Stimulated activated CD4-positive, alpha-beta T cell treated with anti-CD3 and anti-CD28 coated beads, Interleukin-15, amount 100 ng/mL, for 48 hours (primary cell): Measurements from ENCODE around the gene GIPC1.
"Not testable (repeated sequence)": the region's sequence is repeated elsewhere in the genome, so short reads cannot be mapped to it uniquely, and the experiment has no call there.

Source experiments
- DNase-seq, 2 donors: peaks; one replicate each; pipeline ENCODE4 v3.0.0-alpha.2; 2020; ENCODE audit warnings: low read depth in 2 of 2

The GIPC1 gene, protein sequence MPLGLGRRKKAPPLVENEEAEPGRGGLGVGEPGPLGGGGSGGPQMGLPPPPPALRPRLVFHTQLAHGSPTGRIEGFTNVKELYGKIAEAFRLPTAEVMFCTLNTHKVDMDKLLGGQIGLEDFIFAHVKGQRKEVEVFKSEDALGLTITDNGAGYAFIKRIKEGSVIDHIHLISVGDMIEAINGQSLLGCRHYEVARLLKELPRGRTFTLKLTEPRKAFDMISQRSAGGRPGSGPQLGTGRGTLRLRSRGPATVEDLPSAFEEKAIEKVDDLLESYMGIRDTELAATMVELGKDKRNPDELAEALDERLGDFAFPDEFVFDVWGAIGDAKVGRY

DNA sequence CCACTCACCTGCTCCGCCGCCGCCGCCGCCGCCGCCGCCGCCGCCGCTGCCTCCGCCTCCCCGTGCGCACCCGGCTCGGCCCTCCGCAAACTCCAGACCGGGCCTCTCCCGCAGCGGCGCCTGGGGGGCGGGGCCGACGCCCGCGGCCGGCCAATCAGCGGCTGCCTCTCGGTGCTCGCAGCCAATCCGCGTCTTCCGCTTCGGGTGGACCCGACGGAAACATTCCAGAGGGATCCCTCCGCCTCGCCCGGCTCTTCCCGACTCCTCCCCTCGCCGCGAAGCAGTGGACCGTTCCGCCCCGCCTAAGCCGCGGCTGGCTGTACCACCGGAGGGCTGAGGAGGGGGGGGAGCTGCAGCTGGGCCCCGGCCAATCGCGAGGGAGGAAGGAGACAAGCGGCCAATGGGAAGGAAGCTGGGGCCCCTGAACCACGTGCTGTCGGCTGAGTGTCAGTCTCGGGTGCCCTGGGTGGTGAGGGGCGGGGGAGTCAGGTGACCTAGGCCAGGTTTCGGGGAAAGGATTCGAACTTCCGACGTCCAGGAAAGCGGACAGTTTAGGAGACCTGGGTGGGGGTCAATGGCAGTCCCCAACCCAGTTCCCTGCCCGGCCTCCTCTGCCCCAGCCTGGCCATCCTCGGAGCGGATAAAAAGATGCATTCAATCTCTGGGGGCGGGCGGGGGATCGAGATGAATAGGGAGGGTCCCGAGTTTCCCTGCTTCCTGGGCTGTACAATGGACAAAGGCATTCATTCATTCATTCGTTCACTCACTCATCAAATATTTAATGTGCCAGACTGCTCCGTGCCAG, at the start of gene GIPC1:
GIPC1 (minus strand) TSS at position 99 of the 805 bp plus-strand sequence. CDS start 13,151 bp downstream, outside the sequence.
- DNase-seq = peak; percentile 64 to 77

DNA sequence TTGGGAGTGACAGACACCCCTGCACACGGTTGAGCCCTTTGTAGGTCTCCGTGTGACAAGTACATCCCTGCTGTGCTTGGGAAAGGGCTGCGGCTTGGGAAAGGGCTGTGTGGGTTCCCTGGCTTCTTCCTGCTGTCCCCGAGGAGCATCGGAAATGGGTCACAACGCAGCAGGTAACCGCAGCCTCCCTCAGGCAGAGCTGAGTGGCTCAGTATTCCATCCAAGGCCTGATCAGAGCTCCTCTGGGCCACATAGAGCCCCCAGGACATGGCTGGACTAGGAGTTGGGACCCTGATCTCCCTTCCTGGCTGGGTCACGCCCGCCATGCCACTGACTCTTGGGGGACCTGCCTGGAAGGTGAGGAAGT, 49.8 kb upstream of the GIPC1 start:
- no peak for DNase-seq

DNA sequence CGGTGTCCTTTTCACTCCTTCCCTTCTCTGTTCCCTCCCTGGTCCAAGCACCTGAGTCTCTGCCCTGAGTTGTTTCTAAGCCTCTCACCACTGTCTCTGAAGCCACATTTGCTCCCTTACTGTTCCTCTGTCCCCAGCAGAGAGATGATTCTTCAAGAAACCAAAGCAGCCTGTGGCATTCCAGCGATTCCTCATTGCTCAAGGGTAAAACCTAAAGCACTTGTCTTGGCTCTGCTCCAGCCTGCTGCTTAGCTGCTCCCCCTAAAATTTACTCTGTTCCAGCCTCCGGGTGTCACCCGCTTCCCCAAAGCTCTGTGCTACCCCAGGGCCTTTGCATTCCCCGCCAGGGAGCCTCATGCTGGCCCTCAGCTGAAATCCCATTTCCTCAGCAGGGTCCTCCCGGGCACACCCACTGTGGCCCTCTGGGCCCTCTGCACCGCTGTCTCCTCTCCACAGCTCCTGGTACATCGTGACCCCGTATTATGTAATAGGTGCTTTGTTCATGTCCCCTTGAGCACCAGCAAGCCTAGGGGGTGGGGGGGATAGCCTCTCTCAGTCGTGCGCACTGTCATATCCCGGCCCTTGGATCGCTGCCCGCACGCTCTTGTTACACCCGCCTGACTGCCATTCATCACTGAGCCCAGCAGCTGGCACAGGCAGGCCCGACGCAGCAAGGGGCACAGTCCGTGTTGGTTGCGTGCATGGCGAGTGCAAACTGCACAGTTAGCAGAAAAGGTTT, 49.2 kb upstream of the GIPC1 start:
- DNase-seq = no peak

DNA sequence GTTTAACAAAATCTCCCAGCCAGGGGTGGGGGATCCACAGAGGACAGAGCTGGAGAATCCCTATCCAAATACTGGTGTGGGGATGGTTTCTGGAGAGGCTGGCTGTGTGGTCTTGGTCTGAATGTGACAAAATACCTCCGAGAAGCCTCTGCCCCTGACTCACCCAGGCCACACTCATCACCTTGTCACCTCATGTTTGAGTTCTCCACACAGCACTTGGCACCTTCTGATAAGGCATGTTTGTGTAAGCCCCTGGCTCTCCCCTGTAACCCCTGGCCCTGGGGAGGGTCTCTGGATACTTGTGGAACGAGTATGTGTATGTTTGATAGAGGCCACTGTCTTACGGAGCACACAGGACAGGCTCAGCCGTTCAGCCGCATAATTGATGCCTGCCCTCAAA, 48.1 kb upstream of the GIPC1 start:
- no peak for DNase-seq

DNA sequence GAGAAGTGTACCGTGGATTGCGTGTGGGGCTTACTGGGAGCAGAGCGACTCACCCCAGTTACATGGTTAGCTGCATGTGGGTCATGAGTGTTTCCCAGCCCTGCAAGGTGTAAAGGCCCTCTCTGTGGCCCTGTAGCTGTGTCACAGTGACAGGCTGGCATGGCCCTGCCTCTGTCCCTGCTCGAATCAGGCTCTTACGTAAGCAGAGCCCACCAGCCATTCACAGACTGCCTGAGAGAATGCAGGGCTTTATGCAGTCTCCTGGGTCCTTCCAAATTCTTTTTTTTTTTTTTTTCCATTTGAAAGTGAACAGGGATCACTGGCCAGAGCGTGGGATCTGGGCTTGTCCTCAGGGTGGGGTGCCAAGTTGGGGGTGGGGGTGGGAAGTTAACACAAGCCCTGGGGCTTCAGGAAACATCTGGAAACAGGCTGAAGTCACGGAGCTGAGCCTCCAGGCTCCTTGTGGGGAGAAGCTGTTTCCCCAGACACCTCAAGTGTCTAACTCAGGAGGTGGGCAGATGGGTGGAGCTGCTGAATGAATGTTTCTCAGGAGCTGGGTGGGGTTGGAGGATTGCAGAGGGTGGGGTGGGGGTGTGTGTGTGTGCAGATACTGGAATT, 46.9 kb upstream of the GIPC1 start:
- no peak for DNase-seq

DNA sequence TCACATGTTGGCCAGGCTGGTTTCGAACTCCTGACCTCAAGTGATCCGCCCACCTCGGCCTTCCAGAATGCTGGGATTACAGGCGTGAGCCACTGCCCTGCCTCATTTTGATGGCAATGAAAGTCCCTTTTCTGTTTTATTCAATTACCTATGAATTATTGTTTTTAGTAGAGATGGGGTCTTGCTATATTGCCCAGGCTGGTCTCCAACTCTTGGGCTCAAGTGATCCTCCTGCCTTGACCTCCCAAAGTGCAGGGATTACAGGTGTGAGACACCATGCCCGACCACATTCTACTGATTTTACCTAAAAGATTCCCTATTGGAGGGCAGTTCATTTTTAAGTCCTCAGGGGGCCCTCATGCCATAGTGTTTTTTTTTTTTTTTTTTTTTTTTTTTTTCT, 46.1 kb upstream of the GIPC1 start:
- not testable (repeated sequence) for DNase-seq

DNA sequence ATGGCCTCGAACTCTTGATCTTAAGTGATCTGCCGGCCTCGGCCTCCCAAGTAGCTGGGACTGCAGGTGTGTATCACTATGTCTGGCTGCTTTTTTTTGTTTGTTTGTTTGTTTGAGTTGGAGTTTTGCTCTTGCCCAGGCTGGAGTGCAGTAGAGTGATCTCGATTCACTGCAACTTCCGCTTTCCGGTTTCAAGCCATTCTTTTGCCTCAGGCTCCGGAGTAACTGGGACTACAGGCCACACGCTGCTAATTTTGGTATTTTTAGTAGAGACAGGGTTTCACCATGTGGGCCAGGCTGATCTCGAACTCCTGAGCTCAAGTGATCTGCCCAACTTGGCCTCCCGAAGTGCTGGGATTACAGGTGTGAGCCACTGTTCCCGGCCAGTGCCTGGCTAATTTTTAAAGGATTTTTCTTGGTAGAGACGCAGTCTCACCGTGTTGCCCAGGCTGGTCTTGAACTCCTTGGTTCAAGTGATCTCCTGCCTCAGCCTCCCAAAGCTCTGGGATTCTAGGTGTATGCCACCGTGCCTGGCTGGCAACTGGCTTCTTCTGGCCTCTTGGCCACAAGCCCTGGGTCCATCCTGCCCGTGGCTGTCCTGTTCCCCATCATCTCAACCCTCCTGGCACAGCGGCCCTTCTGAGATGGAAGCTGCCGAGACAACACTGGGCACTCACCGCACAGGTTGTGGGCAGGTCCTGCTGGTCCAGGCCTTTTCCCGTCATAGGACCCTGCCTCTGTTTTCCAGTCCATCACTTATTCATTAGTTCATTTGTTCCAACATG, 45.0 kb upstream of the GIPC1 start:
- no peak for DNase-seq

DNA sequence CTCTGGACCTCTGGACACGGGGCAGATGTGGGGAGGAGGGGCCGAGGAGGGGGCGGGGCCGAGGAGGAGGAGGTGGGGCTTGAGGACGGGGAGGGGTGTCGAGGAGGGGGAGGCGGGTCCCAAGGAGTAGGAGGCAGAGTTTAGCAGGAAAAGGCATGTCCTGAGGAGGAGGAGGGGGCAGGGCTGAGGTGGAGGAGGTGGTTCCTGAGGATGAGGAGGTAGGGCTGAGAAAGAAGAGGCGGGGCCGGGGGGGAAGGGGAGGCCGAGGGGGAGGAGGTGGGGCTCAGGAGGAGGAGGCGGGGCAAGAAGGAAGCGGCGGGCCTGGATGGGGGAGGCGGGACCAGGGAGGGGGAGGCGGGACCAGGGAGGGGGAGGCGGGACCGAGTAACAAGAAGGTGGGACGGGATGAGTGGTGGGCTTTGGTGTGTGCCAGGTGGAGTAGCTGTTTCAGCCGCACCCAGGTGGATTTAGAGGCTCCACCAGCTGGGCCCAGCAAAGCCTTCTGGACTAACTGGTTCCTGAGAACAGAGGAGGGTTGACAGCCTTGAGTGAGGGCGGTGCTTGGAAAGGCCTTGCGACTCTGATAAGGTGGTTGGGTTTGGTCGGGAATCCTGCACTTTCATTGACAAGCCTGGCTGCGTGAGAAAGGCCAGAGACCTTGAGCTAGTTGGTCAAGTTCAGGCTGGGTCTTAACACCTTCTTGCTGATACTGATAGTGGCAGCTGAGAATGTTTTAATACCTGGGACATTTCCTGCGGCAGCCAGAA, 41.2 kb upstream of the GIPC1 start:
- DNase-seq = peak in 1 of 2 donors; percentile 51

DNA sequence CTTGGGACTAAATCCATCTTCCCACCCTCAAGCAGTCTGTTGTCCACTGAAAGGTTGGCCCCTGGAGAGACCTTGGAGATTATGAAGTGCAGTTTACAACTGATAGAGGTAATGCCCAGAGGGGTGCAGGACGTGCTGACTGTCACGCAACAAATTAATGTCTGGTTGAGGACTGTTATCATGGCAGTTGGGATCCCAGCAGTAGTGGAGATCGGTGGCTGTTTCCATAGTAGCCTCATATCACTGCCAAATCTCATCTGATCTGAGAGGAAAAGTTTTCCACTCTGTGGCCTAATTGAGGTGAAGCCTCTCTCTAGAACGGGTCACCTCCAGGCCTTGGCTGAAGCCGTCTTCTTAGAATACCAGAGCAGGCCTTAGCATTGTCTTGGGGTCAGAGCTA, 37.5 kb upstream of the GIPC1 start:
- no peak for DNase-seq

DNA sequence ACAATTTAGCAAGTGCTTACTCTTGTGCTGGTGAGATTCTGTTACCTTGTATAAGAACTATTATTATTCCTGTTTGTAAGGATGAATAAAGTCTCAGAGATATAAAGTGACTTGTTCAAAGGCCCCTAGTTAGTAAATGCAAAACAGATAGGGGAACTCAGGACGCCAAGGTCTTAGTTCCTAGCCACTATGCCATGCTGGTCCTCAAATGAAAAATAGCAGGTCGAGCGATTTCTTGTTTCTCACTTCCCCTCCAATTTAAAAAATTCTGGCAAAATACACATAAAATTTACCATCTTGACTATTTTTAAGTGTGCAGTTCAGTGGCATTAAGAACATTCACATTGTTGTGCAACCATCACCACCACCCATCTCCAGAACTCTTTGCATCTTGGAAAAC, 34.6 kb upstream of the GIPC1 start:
- no peak for DNase-seq

DNA sequence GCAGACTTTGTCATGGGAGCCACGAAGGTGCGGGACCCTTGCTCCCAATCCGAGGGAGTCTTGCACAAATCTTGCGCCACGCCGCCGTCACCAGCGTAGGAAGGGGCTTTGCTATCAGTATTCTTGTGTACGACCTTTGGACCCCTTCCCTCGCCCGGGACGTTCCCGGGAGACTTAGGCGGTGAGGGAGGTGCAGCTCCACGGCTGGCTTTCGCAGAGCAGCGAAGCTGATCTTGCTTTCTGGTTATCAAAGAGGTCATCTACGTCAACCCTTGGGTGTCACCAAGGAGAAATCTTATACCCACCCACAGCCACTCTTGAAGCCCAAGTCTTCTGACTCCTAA, 34.0 kb upstream of the GIPC1 start:
- no peak for DNase-seq

DNA sequence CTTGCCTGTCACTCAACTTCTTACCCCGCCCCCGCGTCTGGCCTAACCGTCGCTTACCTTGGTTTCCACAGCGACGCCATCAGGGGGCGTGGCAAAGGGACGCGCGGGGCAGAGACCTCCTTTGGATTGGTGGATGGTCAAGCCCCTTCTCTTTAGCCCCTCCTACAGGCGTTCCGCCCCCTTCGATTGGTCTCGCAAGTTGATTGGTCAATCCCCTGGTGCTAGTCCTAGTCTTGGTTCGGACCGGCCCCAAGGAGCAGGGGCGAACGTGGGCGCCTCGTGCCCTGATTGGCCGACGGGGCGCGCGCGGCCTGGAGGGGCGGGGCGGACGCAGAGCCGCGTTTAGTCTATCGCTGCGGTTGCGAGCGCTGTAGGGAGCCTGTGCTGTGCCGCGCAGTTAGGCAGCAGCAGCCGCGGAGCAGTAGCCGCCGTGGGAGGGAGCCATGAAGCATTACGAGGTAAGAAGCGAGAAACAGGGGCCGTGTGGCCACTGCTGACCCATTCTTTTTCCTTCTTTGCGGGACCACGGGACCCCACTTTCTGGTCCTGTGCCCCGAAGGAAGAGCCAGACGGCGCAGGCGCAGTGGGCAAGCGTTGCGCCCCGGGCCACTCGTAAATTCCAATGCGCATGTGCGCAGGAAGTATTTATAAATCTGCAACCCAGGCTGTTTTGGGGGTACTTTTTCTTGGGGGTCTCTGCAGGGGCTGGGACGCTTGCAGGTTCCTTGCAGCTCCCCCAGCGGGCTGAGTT, 33.5 kb upstream of the GIPC1 start, which contains the start of gene TECR:
TECR (plus strand) TSS at position 341 of the 751 bp plus-strand sequence; CDS start at position 444, 103 bp downstream.
- peak; percentile 100 for DNase-seq

DNA sequence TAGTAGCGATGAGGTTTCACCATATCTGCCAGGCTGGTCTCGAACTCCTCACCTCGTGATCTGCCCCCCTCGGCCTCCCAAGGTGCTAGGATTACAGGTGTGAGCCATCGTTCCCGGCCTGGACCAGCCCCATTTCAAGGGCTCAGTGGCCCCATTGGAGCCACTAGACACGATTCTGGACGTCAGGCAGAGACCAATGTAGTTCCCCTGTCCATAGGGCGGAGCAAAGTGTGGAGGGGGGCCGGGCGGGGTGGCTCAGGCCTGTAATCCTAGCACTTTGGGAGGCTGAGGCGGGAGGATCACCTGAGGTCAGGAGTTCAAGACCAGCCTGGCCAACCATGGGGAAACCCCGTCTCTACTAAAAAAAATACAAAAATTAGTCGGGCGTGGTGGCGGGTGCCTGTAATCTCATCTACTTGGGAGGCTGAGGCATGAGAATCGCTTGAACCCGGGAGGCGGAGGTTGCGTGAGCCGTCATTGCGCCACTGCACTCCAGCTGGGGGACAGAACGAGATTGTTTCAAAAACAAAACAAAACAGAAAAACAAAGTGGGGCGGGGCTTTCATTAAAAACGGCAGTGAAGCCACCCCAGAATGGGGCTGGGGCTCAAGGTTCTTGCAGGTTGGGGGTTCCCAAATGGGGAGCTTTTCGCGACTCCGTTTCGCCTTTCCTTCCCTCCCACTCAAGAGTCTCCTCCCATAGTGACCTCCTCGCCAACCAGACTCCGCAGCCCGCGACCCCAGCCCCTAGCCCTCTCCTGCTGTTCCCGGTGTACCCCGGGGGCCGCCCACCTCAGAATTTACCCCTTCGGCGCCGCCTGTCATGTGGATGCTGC, 32.7 kb upstream of the GIPC1 start:
- no peak for DNase-seq

DNA sequence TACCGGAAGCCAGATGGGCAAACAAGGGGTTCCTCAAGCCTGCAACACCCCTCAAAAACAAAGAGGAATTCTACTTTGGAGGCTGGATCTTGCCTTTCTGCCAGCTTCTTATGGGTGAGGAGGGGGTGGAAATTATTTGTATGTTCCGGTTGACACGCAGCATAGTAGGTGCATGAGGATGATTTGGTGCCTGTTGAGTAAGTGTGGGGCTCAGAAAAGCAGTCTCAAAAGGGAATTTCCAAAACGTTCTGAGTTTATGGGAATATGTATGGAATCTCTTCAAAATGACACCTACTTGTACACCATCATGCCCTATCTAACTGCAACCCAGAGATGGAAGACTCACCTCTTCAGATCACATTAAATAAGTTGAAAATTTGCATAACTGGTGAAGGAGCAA, 30.5 kb upstream of the GIPC1 start:
- DNase-seq = no peak

DNA sequence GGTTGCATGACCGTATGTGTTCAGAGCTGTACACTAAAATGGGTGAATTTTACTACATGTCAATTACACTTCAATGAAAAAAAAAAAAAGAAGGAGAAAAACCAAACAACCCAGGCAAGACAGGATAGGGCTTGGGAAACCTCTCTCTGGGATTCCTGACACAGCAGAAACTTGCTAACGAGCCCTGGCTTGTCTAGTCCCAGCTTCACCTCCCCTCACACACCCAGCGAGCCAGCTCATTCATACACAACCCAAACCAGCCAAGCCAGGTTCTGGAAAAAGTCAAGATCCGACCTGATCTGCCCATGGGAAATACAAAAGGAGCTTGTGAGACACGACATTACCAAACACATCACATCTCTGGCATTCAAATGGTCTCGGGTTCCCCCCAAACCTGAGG, 29.8 kb upstream of the GIPC1 start:
- DNase-seq = no peak

DNA sequence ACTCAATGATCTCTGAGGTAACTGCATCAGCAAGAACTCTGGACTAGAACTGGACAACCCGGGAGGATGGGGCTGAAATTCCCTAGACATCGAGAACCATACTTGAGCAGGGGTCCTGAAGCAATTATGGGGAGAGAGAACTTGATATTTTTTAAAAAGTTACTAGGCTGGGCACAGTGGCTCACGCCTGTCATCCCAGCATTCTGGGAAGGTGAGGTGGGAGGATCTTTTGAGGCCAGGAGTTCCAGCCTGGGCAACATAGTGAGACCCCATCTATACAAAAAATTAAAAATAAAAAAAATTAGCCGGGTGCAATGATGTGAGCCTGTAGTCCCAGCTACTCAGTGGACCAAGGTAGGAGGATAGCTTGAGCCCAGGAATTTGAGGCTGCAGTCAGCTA, 24.6 kb upstream of the GIPC1 start:
- DNase-seq = no peak

DNA sequence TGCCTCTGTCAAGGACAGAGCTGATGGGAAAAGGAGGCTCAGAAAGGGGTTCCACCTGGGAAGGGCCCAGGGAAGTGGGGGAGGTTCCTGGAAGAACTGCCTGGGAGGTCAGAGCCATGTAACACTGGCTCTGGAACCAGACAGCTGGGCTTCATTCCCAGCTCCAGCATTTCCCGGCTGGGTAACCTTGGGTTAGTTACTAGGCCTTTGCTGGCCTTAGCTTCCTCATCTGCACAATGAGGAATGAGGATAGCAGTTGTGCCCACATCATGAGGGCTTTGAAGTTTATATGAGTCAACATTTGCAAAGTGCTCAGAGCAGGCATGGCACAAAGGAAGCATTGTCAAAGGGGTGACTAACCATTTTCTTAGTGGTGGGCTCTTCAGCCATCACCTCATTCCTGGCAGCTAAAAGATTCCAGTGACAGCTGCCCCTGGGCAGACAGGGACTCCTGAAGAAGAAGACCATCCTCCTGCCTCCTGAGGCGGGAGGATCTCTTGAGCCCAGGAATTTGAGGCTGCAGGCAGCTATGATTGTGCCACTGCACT, 24.0 kb upstream of the GIPC1 start:
- no peak for DNase-seq

DNA sequence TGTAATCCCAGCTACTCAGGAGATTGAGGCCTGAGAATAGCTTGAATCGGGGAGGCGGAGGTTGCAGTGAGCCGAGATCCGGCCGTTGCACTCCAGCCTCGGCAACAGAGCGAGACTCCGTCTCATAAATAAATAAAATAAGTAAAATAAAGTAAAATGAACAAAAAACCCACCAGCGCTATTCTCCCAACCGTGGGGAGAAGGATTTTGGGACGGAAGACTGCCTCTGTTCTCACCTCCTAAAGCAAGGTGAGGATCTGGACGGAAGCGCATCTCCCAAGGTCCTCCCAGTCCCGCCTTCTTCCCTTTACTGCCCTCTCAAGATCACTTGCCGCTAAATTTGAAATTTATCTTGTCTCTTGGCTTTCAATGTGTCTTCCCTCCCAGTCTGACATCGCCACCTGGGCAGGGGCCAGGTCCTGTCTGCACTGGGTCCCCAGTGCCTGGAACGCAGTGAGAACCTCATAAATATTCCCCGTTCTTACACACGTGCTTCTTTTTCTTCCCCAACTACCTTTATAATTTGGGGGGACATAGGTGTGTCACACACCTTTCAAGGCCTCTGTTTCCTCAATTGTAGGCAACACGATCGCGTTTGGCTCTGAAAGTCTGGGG, 23.4 kb upstream of the GIPC1 start:
- no peak for DNase-seq
